ENCODE results near the gene PLXDC1.
"Not testable (repeated sequence)": the region's sequence is repeated elsewhere in the genome, so short reads cannot be mapped to it uniquely, and the experiment has no call there.

The PLXDC1 gene

DNA sequence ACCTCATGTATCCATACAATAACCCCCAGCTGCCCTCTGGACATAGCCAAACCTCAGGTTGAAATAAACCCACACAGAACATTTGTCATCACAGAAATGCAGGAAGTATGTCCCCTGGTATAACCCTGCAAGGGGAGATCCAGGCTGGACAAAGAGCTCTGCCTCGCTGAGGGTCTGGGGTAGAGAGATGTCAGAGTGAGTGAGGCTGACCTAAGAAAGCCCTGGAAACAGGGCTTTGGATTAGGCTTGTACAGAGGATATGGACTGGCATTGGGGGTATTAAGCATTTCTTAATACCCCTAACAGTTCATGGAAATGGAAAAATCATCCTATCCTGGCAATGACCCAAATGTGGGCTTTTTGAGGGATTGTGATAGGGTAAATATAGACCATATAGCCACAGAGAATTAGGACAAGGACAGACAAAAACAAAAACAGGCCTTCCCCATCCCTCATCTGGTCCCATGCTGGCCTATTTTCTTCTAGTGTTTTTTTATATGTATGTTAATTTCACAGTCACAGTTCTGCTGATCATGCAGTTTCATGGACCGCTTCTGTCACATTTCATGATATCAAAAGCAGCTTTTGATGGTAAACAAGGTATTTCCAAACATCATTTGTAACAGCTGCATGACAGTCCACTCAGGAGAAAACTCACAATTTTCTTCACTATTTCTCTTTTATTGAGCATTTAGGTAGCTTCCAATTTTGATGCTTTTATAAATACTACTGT is 26.1 kb downstream of the PLXDC1 start:
- DNase-seq (ENCODE audit: low read depth), result no peak

DNA sequence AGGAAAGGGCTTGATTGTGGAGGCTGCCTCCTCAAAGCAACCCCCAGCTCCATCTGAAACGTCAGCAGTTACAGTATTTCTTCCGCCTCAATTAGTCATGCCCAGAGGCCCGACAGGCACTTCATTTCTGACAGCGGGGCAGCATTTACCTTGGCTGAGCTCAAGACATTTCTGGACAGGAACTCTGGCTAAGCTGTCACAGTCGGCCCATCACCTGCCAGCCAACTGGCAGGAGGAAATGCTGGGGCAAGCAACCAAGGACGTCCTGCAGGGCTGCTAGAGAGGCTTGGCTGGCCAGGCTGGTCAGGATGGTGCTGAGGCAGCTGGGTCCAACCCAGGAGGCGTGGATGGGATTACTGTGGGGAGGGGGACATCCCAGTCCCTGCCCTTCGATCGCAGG is 27.8 kb downstream of the PLXDC1 start:
- no peak for DNase-seq (ENCODE audit: low read depth)

DNA sequence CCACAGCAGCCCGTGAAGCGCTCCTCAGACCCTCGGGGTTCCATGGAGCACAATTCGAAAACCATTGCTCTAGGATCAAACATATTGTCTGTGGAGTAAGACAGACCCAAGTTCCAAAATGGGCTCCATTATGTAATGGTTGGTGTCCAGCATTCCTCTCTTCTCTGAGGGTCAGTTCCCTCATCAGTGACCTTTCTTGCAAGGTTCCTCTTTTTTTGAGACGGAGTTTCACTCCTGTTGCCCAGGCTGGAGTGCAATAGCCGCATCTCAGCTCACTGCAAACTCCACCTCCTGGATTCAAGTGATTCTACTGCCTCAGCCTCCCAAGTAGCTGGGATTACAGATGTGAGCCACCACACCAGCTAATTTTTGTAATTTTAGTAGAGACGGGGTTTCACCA is 28.4 kb downstream of the PLXDC1 start:
- no peak for DNase-seq (ENCODE audit: low read depth)

DNA sequence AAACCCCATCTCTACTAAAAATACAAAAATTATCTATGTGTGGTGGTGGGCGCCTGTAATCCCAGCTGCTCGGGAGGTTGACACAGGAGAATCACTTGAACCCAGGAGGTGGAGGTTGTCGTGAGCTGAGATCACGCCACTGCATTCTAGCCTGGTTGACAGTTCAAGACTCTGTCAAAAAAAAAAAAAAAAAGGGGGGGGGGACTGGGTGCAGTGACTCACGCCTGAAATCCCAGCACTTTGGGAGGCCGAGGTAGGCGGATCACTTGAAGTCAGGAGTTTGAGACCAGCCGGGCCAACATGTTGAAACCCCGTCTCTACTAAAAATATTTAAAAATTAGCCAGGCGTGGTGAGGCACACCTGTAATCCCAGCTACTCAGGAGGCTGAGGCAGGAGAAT is 29.5 kb downstream of the PLXDC1 start:
- DNase-seq (ENCODE audit: low read depth), result not testable (repeated sequence)

- DNase-seq (ENCODE audit: low read depth), result no peak
Observed at GRCh38 chr17:39118674-39119419, 32.6 kb downstream of the PLXDC1 start.

DNA sequence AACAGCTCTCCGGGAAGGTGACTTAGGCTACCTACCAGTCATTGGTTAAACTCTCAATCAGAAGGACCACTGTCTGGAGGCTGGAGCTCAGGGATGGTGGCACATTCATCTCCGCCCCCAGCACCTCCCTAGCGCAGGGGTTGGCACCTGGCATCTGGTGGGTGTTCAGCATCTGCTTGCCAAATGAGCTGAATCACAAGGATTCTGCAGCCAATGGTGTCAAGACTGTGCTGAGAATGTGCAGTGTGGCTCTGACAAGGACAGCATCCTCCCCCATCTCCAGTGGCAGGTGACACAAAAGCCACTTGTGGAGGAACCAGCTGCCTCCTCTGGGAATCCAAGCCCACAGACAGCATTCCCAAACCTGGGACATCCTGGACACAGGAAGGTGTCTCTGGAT is 35.2 kb downstream of the PLXDC1 start:
- DNase-seq (ENCODE audit: low read depth), result no peak

DNA sequence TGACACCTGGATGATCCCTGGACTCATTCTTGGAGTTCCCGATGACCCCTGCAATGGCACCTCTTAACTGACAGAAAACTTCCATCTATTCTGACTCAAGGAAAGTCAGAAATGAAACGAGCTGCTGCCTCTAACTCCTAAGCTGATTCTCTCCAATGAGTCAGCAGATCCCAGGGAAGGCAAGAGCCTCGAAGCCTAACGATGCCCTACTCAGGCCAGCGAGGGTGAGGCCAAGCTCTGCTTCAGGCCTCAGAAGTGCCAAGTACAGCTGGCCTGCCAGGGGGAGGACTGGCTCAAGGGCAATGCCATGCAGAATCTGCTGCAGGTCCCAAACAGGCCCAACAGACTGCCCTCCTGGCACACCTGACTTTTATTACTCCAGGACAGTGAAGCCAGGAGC is 36.3 kb downstream of the PLXDC1 start:
- DNase-seq (ENCODE audit: low read depth), result no peak

- DNase-seq (ENCODE audit: low read depth), result no peak
Observed at GRCh38 chr17:39114723-39115122, 36.7 kb downstream of the PLXDC1 start.

GRCh38 chr17:39113871-39114270 is 37.6 kb downstream of the PLXDC1 start:
- DNase-seq (ENCODE audit: low read depth), result no peak

GRCh38 chr17:39110435-39111136 is 40.9 kb downstream of the PLXDC1 start:
- no peak for DNase-seq (ENCODE audit: low read depth)

GRCh38 chr17:39108461-39109375 is 42.7 kb downstream of the PLXDC1 start:
- no peak for DNase-seq (ENCODE audit: low read depth)

GRCh38 chr17:39107973-39108372 is 43.5 kb downstream of the PLXDC1 start:
- DNase-seq (ENCODE audit: low read depth), result no peak

- DNase-seq (ENCODE audit: low read depth), result no peak
Observed at GRCh38 chr17:39107155-39107554, 44.3 kb downstream of the PLXDC1 start.

GRCh38 chr17:39105705-39106104 is 45.7 kb downstream of the PLXDC1 start:
- DNase-seq (ENCODE audit: low read depth), result no peak

DNA sequence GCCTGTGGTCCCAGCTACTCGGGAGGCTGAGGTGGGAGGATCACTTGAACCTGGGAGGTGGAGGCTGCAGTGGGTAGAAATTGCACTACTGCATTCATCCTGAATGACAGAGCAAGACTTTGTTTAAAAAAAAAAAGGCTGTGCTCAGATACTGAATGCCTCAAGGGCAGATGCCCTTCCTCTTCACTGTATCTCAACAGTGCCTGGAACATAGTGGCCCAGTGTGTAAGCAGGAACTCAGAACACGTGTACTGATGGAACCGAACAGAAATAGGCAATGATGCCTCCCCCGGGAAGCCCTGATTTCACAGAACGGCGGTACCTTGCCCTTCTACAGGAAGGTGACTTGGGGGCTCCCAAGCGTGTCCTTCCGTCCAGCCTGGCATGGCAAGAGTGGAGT is 46.8 kb downstream of the PLXDC1 start:
- DNase-seq (ENCODE audit: low read depth), result no peak

DNA sequence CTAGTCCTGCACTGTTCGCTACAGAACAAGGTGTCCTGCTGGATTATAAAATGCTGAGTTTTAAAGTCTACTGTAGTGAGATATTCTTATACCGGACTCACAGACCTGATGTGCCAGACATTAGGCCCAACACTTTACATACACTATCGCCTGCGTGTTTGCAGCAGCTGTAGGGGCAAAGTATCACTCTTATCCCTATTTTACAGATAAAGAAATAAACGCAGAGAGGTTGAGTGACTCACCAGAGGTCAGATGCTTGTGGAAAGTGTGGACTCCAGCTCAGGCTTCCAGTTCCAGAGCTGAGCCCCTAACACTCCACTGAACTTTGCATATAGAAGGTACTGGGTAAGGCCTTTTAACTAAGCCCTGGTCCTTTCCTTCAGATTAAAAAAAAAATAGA is 47.4 kb downstream of the PLXDC1 start:
- DNase-seq (ENCODE audit: low read depth), result no peak

GRCh38 chr17:39101091-39101490 is 50.3 kb downstream of the PLXDC1 start:
- DNase-seq (ENCODE audit: low read depth), result no peak

- DNase-seq (ENCODE audit: low read depth), result no peak
Observed at GRCh38 chr17:39100530-39100929, 50.9 kb downstream of the PLXDC1 start.

DNA sequence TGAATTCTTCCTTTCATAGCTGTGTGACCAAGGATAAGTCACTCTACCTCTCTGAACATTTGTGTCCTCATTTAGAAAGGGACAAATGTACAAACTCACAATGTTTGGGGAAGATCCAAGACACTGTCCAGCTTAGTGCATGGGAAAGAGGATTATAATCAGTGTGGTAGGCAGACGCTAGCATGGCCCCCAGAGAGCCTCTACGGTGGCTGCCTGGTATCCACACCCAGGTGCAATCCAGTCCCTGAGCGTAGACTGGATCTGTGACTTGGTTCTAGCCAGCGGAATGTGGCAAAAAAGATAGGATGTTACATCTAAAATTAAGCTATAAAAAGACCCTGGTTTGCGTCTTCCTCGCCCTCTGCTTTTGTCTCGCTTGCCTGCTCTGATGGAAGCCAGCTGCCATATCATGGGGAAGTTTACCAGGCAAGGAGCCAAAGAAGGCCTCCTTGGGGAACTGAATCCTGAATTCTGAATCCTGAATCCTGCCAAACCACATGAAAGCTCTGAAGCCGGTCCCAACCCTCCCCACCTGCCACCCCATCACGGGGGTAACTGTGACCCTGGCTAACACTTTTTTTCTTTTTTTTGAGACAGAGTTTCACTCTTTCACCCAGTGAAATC is 51.7 kb downstream of the PLXDC1 start:
- DNase-seq (ENCODE audit: low read depth), result no peak

GRCh38 chr17:39098588-39098987 is 52.8 kb downstream of the PLXDC1 start:
- DNase-seq (ENCODE audit: low read depth), result no peak

- DNase-seq (ENCODE audit: low read depth), result no peak
Observed at GRCh38 chr17:39097537-39097936, 53.9 kb downstream of the PLXDC1 start.

GRCh38 chr17:39097150-39097519 is 54.3 kb downstream of the PLXDC1 start:
- DNase-seq (ENCODE audit: low read depth), result no peak

Data from HS-27A (cell line).